ENCODE measurements around the gene INHA. TPM values are rescaled to one million over a fixed set of nuclear protein-coding genes. Genes with fewer than 3 reads are reported as not detected.

The INHA gene
- total RNA-seq, 4 donors from 2014 or later, result 0.34 to 3.5 (median 1.5) TPM; not detected in 1

GRCh38 chr2:219608399-219608964 is 36.4 kb downstream of the INHA start:
- Histone ChIP-seq H3K27me3 (no peaks in the 10 kb centered on the region), H3K4me3 (no peak overlapping the region), H3K9me3 (no peaks in the 10 kb centered on the region), H3K4me1 (no peaks in the 10 kb centered on the region), H3K36me3 (peaks cover 76% of the 10 kb centered on the region), H3K27ac (no peak overlapping the region)
- no peak for DNase-seq (ENCODE audit: low spot score in 2 of 2)
- WGBS, result 91% methylated on average over 7 of the region's 15 CpGs
- no peak for TF ChIP-seq POLR2A (IDR thresholded peaks at IDR 0.05)
- no peak for TF ChIP-seq EP300 (IDR thresholded peaks at IDR 0.05)
- TF ChIP-seq POLR2AphosphoS5 (IDR thresholded peaks at IDR 0.05), result no peak
- no peak for TF ChIP-seq CTCF (IDR thresholded peaks at IDR 0.05)

GRCh38 chr2:219609149-219609750 is 37.1 kb downstream of the INHA start:
- no peaks in the 10 kb centered on the region for H3K9me3 ChIP-seq
- no peak for DNase-seq (ENCODE audit: low spot score in 2 of 2)
- H3K27ac ChIP-seq, result peak overlapping the region; percentile 72

GRCh38 chr2:219611306-219611705 is 39.2 kb downstream of the INHA start:
- Histone ChIP-seq H3K27me3 (no peaks in the 10 kb centered on the region), H3K36me3 (peaks cover 76% of the 10 kb centered on the region), H3K9me3 (no peaks in the 10 kb centered on the region), H3K27ac (no peak overlapping the region), H3K4me3 (no peak overlapping the region), H3K4me1 (no peaks in the 10 kb centered on the region)
- DNase-seq (ENCODE audit: low spot score in 2 of 2), result no peak
- 95% methylated on average over 9 of the region's 9 CpGs for WGBS
- no peak for TF ChIP-seq CTCF (IDR thresholded peaks at IDR 0.05)
- no peak for TF ChIP-seq POLR2A (IDR thresholded peaks at IDR 0.05)
- TF ChIP-seq POLR2AphosphoS5 (IDR thresholded peaks at IDR 0.05), result no peak
- no peak for TF ChIP-seq EP300 (IDR thresholded peaks at IDR 0.05)

More at GRCh38 chr2:219609149-219609750, 37.1 kb downstream of the INHA start:
- Histone ChIP-seq H3K4me1 (no peaks in the 10 kb centered on the region), H3K27me3 (no peaks in the 10 kb centered on the region), H3K36me3 (peaks cover 76% of the 10 kb centered on the region), H3K4me3 (no peak overlapping the region)
- TF ChIP-seq CTCF (IDR thresholded peaks at IDR 0.05), result no peak
- TF ChIP-seq EP300 (IDR thresholded peaks at IDR 0.05), result no peak
- 77% methylated on average over 11 of the region's 13 CpGs for WGBS

- Histone ChIP-seq H3K27me3 (no peaks in the 10 kb centered on the region), H3K36me3 (peaks cover 69% of the 10 kb centered on the region), H3K4me1 (no peaks in the 10 kb centered on the region), H3K4me3 (no peak overlapping the region), H3K9me3 (no peaks in the 10 kb centered on the region), H3K27ac (no peak overlapping the region)
- no peak for DNase-seq (ENCODE audit: low spot score in 2 of 2)
- WGBS, result 55% methylated on average over 5 of the region's 12 CpGs
- TF ChIP-seq EP300 (IDR thresholded peaks at IDR 0.05), result no peak
- no peak for TF ChIP-seq POLR2AphosphoS5 (IDR thresholded peaks at IDR 0.05)
- no peak for TF ChIP-seq POLR2A (IDR thresholded peaks at IDR 0.05)
- TF ChIP-seq CTCF (IDR thresholded peaks at IDR 0.05), result no peak
Measured at GRCh38 chr2:219611866-219612576, 39.9 kb downstream of the INHA start.

- DNase-seq (ENCODE audit: low spot score in 2 of 2), result no peak
- H3K4me1 ChIP-seq, result no peaks in the 10 kb centered on the region
- no peak overlapping the region for H3K27ac ChIP-seq
- TF ChIP-seq POLR2A (IDR thresholded peaks at IDR 0.05) (no peak), EP300 (IDR thresholded peaks at IDR 0.05) (no peak), CTCF (IDR thresholded peaks at IDR 0.05) (no peak), POLR2AphosphoS5 (IDR thresholded peaks at IDR 0.05) (no peak)
- H3K9me3 ChIP-seq, result no peaks in the 10 kb centered on the region
- 96% methylated on average over 13 of the region's 15 CpGs for WGBS
- no peak overlapping the region for H3K4me3 ChIP-seq
- no peaks in the 10 kb centered on the region for H3K27me3 ChIP-seq
- peaks cover 62% of the 10 kb centered on the region for H3K36me3 ChIP-seq
Measured at GRCh38 chr2:219612577-219613286, 40.6 kb downstream of the INHA start.
